Caco-2 (cell line): ENCODE data around the gene ALDH16A1. TPM values are rescaled to one million over a fixed set of nuclear protein-coding genes. Genes with fewer than 3 reads are reported as not detected.

Experiments used
- BruUV-seq: library from RNA; stranded (reverse); fragments of 400-500 nt; replicated peaks from 2 replicates; lab custom pipeline; 2021; lab: Mats Ljungman, UMichigan
- CTCF ChIA-PET: fragments of 300-600 bp; sonication (Branson Sonifier 250); formaldehyde crosslinking; loops from one replicate; lab custom pipeline; 2022; ENCODE audit warnings: antibody characterized with exemption; lab: Charles Lee
- POLR2A ChIA-PET: fragments of 300-600 bp; sonication (Branson Sonifier 250); formaldehyde crosslinking; loops from one replicate; lab custom pipeline; 2022; ENCODE audit warnings: antibody characterized with exemption; lab: Charles Lee
- DNase-seq, 2 experiments: peaks; one replicate each; pipeline versions ENCODE4 v3.0.0 to v3.0.0-alpha.2; 2020 to 2022
- H3K27me3 ChIP-seq: replicated peaks from 2 replicates; pipeline ENCODE4 v1.6.0; 2011; ENCODE audit warnings: low read length; ENCODE audit not compliant: control insufficient read depth, insufficient read depth
- H3K36me3 ChIP-seq: 2 replicates; pipeline ENCODE4 v1.5.1; 2011; ENCODE audit warnings: low read length; ENCODE audit not compliant: control insufficient read depth, insufficient read depth
- H3K4me1 ChIP-seq: fragments of 250-450 bp; sonication (Bioruptor Pico); 2 replicates; pipeline ENCODE4 v1.5.1; 2020; ENCODE audit warnings: mild to moderate bottlenecking
- H3K4me3 ChIP-seq: 2 replicates; pipeline ENCODE4 v1.5.1; 2011; ENCODE audit warnings: low read depth, mild to moderate bottlenecking, control low read depth, low read length
- H3K9me3 ChIP-seq: fragments of 250-450 bp; sonication (Bioruptor Pico); 2 replicates; pipeline ENCODE4 v1.5.1; 2020; ENCODE audit warnings: mild to moderate bottlenecking, moderate library complexity
- H3K27ac Mint-ChIP-seq: one replicate; pipeline ENCODE4 v1.8.0; 2022; ENCODE audit warnings: mixed read lengths; ENCODE audit not compliant: unreplicated experiment
- H3K27me3 Mint-ChIP-seq: one replicate; pipeline ENCODE4 v1.8.0; 2022; ENCODE audit warnings: mixed read lengths; ENCODE audit not compliant: insufficient read depth, unreplicated experiment
- H3K36me3 Mint-ChIP-seq: one replicate; pipeline ENCODE4 v1.8.0; 2022; ENCODE audit warnings: mild to moderate bottlenecking, mixed read lengths; ENCODE audit not compliant: insufficient read depth, unreplicated experiment
- H3K4me1 Mint-ChIP-seq: one replicate; pipeline ENCODE4 v1.8.0; 2022; ENCODE audit warnings: low read depth, mixed read lengths; ENCODE audit not compliant: unreplicated experiment
- H3K4me3 Mint-ChIP-seq: one replicate; pipeline ENCODE4 v1.8.0; 2022; ENCODE audit warnings: mild to moderate bottlenecking, moderate library complexity, mixed read lengths; ENCODE audit not compliant: unreplicated experiment
- H3K9me3 Mint-ChIP-seq: one replicate; pipeline ENCODE4 v1.8.0; 2022; ENCODE audit warnings: mixed read lengths; ENCODE audit not compliant: unreplicated experiment
- intact Hi-C: fragments of 100-400 bp; cut with micrococcal nuclease; formaldehyde crosslinking; loops from one replicate; pipeline ENCODE4 v1.10.0; 2022; ENCODE audit not compliant: unreplicated experiment
- total RNA-seq: library from RNA; stranded (reverse); gene quantifications from 2 replicates; pipeline ENCODE4 v1.2.3, GENCODE V29; 2022
- TF ChIP-seq, protein P1 (sequence below), 2 experiments: fragments of 200-600 bp in 1 of 2; IDR thresholded peaks; 1 replicate in 1 of 2; 2 replicates in 1 of 2; pipeline versions ENCODE4 v1.5.1 to v1.8.0; 2011 to 2022; ENCODE audit warnings: antibody characterized with exemption in 1 of 2, control low read depth in 1 of 2, inconsistent platforms in 1 of 2, low read depth in 1 of 2, low read length in 1 of 2, mild to moderate bottlenecking in 1 of 2, moderate library complexity in 1 of 2; ENCODE audit not compliant: insufficient read depth in 1 of 2, severe bottlenecking in 1 of 2, unreplicated experiment in 1 of 2

ALDH16A1 gene
- total RNA-seq, 1 experiment from 2014 or later = 45.0 TPM

DNA sequence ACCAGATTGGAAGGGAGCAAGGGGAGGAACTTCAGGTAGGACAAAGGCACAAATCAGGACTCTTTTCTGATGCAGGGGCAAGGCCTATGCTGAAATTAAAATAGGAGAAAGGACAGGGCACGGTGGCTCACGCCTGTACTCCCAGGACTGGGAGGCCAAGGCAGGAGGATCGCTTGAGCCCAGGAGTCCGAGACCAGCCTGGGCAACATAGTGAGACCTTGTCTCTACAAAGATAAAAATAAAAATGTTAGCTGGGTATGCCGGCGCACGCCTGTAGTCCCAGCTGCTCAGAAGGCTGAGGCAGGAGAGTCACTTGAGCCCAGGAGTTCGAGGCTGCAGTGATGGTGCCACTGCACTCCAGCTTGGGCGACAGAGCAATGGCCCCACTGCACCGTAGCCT lies 17.4 kb upstream of the ALDH16A1 start:
- no peaks in the 10 kb centered on the region for H3K36me3 ChIP-seq
- Mint-ChIP-seq H3K36me3 (no peaks in the 10 kb centered on the region), H3K27ac (no peak overlapping the region), H3K4me1 (peaks cover 4% of the 10 kb centered on the region), H3K4me3 (no peak overlapping the region), H3K9me3 (peaks cover 4% of the 10 kb centered on the region), H3K27me3 (peaks cover 28% of the 10 kb centered on the region)
- BruUV-seq = no TSS peak
- DNase-seq = no peak
- H3K4me1 ChIP-seq = no peaks in the 10 kb centered on the region
- intact Hi-C loops = no loop called here
- H3K9me3 ChIP-seq = no peaks in the 10 kb centered on the region
- ChIA-PET POLR2A (interaction anchor here (0.7 kb wide), 1 partner anchor 18 kb away, joined by 3 read pairs; the partner anchor contains the start of gene ALDH16A1), CTCF (interaction anchor here (0.6 kb wide), 1 partner anchor 12 kb away, joined by 3 read pairs; no protein-coding TSS in a partner anchor)
- H3K27me3 ChIP-seq = peaks cover 2% of the 10 kb centered on the region
- no peak overlapping the region for H3K4me3 ChIP-seq
- TF ChIP-seq, protein P1, sequence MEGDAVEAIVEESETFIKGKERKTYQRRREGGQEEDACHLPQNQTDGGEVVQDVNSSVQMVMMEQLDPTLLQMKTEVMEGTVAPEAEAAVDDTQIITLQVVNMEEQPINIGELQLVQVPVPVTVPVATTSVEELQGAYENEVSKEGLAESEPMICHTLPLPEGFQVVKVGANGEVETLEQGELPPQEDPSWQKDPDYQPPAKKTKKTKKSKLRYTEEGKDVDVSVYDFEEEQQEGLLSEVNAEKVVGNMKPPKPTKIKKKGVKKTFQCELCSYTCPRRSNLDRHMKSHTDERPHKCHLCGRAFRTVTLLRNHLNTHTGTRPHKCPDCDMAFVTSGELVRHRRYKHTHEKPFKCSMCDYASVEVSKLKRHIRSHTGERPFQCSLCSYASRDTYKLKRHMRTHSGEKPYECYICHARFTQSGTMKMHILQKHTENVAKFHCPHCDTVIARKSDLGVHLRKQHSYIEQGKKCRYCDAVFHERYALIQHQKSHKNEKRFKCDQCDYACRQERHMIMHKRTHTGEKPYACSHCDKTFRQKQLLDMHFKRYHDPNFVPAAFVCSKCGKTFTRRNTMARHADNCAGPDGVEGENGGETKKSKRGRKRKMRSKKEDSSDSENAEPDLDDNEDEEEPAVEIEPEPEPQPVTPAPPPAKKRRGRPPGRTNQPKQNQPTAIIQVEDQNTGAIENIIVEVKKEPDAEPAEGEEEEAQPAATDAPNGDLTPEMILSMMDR (IDR thresholded peaks at IDR 0.05; ENCODE audit: insufficient read depth in 1 of 2, low read depth in 1 of 2, low read length in 1 of 2, severe bottlenecking in 1 of 2, unreplicated experiment in 1 of 2) = no peak

GRCh38 chr19:49436381-49437017 lies 16.5 kb upstream of the ALDH16A1 start:
- Histone ChIP-seq H3K27me3 (peaks cover 5% of the 10 kb centered on the region), H3K36me3 (no peaks in the 10 kb centered on the region), H3K4me1 (no peaks in the 10 kb centered on the region), H3K4me3 (no peak overlapping the region), H3K9me3 (no peaks in the 10 kb centered on the region)
- Mint-ChIP-seq H3K27ac (no peak overlapping the region), H3K9me3 (peaks cover 8% of the 10 kb centered on the region), H3K36me3 (no peaks in the 10 kb centered on the region), H3K27me3 (peaks cover 31% of the 10 kb centered on the region), H3K4me3 (no peak overlapping the region), H3K4me1 (peaks cover 8% of the 10 kb centered on the region)
- no TSS peak for BruUV-seq
- peak in 1 of 2 experiments; percentile 43 for DNase-seq
- ChIA-PET CTCF (interaction anchor here (0.6 kb wide), 1 partner anchor 11 kb away, joined by 3 read pairs; no protein-coding TSS in a partner anchor), POLR2A (no interaction called here)
- TF ChIP-seq, protein P1 (IDR thresholded peaks at IDR 0.05; ENCODE audit: insufficient read depth in 1 of 2, low read depth in 1 of 2, low read length in 1 of 2, severe bottlenecking in 1 of 2, unreplicated experiment in 1 of 2) = no peak
- intact Hi-C loops = no loop called here

DNA sequence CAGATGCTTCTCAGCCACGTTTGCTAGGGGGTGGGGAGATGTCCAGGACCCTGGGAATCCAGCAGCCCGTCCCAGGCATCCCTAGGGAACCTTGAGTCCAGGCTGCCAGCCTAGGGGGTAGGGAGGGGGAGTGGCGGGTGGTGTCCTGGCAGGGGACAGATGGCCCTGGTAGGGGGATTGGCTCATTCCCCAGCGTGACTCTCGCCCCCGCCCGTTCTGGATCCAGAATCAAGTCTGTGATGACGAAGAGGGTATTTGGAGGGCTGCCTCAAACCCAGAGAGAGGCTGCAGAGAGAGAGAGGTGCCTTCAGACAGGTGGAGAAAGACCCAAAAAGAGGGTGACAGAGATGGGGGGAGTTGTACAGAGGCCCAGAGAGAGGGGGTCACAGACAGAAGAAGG lies 15.8 kb upstream of the ALDH16A1 start:
- Mint-ChIP-seq H3K4me1 (peaks cover 14% of the 10 kb centered on the region), H3K36me3 (no peaks in the 10 kb centered on the region), H3K9me3 (peaks cover 8% of the 10 kb centered on the region), H3K27ac (no peak overlapping the region), H3K4me3 (no peak overlapping the region), H3K27me3 (peaks cover 39% of the 10 kb centered on the region)
- CTCF ChIA-PET = no interaction called here
- Histone ChIP-seq H3K4me3 (no peak overlapping the region), H3K27me3 (peaks cover 6% of the 10 kb centered on the region), H3K9me3 (no peaks in the 10 kb centered on the region), H3K4me1 (0 out of 2 replicates have a peak, but pooled peaks cover 3% of the 10 kb centered on the region), H3K36me3 (no peaks in the 10 kb centered on the region)
- TF ChIP-seq, protein P1 (IDR thresholded peaks at IDR 0.05; ENCODE audit: insufficient read depth in 1 of 2, low read depth in 1 of 2, low read length in 1 of 2, severe bottlenecking in 1 of 2, unreplicated experiment in 1 of 2) = no peak
- intact Hi-C loops = no loop called here
- BruUV-seq = no TSS peak
- no peak for DNase-seq
- POLR2A ChIA-PET = no interaction called here
